Measurements from ENCODE around the gene BRINP1. TPM values are rescaled to one million over a fixed set of nuclear protein-coding genes. Genes with fewer than 3 reads are reported as not detected.

The BRINP1 gene
- total RNA-seq, 1 donor from 2014 or later = 0.66 TPM

DNA sequence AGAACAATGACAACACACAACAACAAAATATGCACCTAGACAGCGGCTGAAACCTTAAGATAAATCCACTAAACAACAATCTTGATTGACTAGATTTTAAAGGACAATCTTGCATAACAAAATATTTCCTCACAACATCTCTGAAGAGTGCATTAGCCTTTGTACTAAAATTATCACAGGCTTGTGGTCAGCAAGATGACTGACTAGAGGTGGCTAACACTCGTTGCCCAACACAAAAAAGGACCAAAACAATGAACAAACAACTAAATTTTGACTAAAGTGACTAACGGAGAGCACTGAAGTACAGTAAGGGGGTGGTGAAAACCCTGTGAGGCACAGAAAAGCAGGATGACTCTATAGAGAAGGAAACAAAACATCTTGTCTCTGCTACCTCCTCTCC lies 183.9 kb downstream of the BRINP1 start:
- no peak for DNase-seq
- no peaks in the 10 kb centered on the region for H3K27me3 ChIP-seq (ENCODE audit: low read depth)
- TF ChIP-seq, protein P1, sequence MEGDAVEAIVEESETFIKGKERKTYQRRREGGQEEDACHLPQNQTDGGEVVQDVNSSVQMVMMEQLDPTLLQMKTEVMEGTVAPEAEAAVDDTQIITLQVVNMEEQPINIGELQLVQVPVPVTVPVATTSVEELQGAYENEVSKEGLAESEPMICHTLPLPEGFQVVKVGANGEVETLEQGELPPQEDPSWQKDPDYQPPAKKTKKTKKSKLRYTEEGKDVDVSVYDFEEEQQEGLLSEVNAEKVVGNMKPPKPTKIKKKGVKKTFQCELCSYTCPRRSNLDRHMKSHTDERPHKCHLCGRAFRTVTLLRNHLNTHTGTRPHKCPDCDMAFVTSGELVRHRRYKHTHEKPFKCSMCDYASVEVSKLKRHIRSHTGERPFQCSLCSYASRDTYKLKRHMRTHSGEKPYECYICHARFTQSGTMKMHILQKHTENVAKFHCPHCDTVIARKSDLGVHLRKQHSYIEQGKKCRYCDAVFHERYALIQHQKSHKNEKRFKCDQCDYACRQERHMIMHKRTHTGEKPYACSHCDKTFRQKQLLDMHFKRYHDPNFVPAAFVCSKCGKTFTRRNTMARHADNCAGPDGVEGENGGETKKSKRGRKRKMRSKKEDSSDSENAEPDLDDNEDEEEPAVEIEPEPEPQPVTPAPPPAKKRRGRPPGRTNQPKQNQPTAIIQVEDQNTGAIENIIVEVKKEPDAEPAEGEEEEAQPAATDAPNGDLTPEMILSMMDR (IDR thresholded peaks at IDR 0.05; ENCODE audit: borderline replicate concordance) = no peak
- peaks cover 19% of the 10 kb centered on the region for H3K9me3 ChIP-seq (replicated peaks)
- intact Hi-C loops (cut with micrococcal nuclease) = no loop called here
- no peaks in the 10 kb centered on the region for H3K4me1 ChIP-seq
- no peak overlapping the region for H3K4me3 ChIP-seq
- H3K36me3 ChIP-seq = no peaks in the 10 kb centered on the region
- H3K27ac ChIP-seq (replicated peaks) = no peak overlapping the region

DNA sequence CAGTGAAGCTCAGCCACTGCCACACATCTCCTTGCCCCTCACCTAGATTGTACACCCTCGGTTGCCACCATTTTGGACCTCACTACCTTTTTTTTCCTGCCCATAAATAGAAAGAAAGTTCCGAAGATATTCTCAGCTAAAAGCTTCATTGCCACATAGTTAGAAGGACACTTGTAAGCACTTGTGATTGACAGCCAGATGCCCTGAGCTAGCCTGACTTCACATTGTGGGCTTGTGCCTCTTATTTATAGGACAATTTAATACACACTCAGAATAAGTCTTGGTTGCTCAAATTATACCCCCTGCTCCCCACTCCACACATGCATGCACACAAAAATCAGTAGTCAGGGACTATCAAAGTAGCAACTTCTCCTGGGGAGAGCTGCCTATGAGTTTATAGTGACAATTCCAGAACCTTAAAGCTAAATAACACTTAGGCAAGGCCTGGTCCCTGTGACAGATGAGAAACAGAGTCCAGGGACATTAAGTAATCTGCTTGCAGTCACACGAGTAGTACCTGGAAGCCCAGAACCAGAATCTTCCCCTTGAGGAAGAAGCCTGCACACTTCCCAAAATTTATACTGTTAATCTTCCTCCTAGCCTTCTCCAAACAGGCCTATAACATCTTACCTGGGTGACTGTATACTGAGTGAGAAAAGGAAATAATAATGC lies 184.8 kb downstream of the BRINP1 start:
- H3K9me3 ChIP-seq (replicated peaks) = peaks cover 19% of the 10 kb centered on the region
- no peaks in the 10 kb centered on the region for H3K4me1 ChIP-seq
- no peak overlapping the region for H3K4me3 ChIP-seq
- intact Hi-C loops (cut with micrococcal nuclease) = no loop called here
- no peak for DNase-seq
- H3K27me3 ChIP-seq (ENCODE audit: low read depth) = no peaks in the 10 kb centered on the region
- no peak overlapping the region for H3K27ac ChIP-seq (replicated peaks)
- TF ChIP-seq, protein P1 (IDR thresholded peaks at IDR 0.05; ENCODE audit: borderline replicate concordance) = no peak
- H3K36me3 ChIP-seq = no peaks in the 10 kb centered on the region

DNA sequence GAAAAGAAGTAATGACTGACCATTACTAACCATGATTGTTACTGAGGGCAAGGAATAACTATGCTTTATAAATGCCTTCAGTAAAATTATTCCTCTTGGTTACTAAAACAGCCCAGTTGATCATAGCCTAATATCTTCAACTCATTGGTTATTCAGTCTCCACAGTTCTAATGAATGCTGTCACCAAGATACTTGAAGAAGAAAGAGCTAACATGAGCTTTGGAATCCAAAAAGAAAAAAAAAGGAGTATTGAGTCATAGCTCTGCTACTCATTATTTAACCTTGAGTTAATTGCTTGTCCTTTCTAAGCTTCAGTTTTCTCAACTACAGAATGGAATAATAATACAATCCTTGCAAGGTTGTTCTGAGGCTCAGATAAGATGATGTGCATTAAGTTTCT lies 187.7 kb downstream of the BRINP1 start:
- no peaks in the 10 kb centered on the region for H3K9me3 ChIP-seq (replicated peaks)
- TF ChIP-seq, protein P1 (IDR thresholded peaks at IDR 0.05; ENCODE audit: borderline replicate concordance) = no peak
- H3K27me3 ChIP-seq (ENCODE audit: low read depth) = no peaks in the 10 kb centered on the region
- no peak overlapping the region for H3K27ac ChIP-seq (replicated peaks)
- intact Hi-C loops (cut with micrococcal nuclease) = no loop called here
- H3K36me3 ChIP-seq = no peaks in the 10 kb centered on the region
- no peaks in the 10 kb centered on the region for H3K4me1 ChIP-seq
- H3K4me3 ChIP-seq = no peak overlapping the region
- no peak for DNase-seq

DNA sequence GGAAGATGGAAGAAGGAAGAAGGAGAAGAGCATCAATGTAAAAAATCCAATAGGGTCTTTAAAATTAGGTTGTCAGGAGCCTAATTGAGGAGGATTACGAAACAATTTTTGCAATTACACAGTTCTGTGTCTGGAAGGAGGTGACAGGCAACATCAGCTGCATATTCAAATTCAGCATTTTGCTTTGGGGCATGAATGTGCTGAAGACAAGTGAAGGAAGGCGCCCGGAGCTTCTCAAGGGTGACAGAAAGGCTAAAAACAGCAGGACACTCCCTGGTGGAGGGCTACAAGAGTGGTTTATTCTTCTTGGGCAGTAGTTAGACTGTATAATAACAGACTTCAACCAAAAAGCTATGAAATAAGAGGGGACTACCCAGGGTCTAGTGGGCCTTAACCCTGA lies 188.3 kb downstream of the BRINP1 start:
- intact Hi-C loops (cut with micrococcal nuclease) = no loop called here
- Histone ChIP-seq H3K4me3 (no peak overlapping the region), H3K4me1 (no peaks in the 10 kb centered on the region), H3K27me3 (ENCODE audit: low read depth) (no peaks in the 10 kb centered on the region), H3K9me3 (replicated peaks) (no peaks in the 10 kb centered on the region), H3K27ac (replicated peaks) (no peak overlapping the region), H3K36me3 (no peaks in the 10 kb centered on the region)
- no peak for DNase-seq
- TF ChIP-seq, protein P1 (IDR thresholded peaks at IDR 0.05; ENCODE audit: borderline replicate concordance) = no peak

DNA sequence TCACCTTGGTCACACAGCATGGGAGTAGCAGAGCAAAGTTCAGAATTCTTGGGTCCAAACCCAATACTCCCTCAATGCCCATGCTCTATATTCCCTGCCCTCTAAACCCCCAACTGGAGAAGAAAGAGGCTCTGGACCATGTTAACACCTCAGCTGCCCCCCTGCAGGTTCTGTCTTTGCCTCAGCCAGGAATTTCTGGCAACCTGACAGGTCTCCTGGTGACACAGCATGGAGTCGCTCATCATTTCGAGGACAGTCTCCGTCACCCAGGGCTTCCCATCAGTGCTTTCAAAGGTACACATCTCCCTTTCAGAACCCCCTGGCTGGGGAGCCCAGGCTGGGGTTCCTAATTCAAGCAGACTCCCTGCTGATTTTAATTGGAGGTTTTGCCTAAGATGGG lies 189.5 kb downstream of the BRINP1 start:
- no peaks in the 10 kb centered on the region for H3K4me1 ChIP-seq
- H3K27me3 ChIP-seq (ENCODE audit: low read depth) = no peaks in the 10 kb centered on the region
- no peaks in the 10 kb centered on the region for H3K9me3 ChIP-seq (replicated peaks)
- DNase-seq = no peak
- intact Hi-C loops (cut with micrococcal nuclease) = no loop called here
- no peak overlapping the region for H3K4me3 ChIP-seq
- no peaks in the 10 kb centered on the region for H3K36me3 ChIP-seq
- TF ChIP-seq, protein P1 (IDR thresholded peaks at IDR 0.05; ENCODE audit: borderline replicate concordance) = no peak
- no peak overlapping the region for H3K27ac ChIP-seq (replicated peaks)
